ENCODE data around the gene KLHL14.
"Not testable (repeated sequence)": the region's sequence is repeated elsewhere in the genome, so short reads cannot be mapped to it uniquely, and the experiment has no call there.

Gene KLHL14

DNA sequence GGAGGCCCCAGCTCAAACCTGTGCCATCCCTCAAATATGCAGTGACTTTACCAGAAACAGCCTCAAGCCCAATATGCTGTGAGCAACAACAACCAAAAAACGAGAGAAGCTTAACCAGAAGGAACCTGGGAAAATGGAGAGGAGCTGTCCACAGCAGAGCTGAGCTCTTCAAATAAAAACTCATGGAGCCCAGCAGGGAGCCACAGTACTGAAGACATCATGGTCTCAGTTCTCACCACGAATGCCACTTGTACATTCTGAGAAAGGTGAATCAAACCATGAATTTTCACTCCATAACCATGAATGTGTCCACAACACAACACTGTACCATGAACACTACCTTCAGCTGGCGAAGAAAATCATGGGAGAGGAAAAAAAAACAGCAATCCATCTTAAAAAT lies 50.5 kb downstream of the KLHL14 start:
- DNase-seq (ENCODE audit: low spot score) = no peak

DNA sequence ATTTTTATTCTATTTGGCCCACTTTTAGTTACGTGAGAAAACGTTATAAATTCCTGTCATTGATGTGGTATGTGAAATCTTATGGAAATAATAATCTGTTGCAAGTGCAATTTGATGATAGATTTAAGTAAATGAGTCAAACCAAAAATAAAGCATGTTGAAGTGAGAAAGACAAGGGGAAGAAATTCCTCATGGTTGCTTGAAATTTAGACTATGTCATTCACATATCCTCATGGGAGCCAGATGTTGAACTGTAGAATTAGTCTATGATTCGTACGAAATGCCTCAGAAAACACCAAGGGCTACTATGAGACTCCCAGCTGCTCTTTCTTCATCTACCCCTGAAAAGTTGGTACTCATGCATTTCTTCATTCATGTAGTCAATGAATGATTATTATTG lies 55.7 kb downstream of the KLHL14 start:
- no peak for DNase-seq (ENCODE audit: low spot score)

DNA sequence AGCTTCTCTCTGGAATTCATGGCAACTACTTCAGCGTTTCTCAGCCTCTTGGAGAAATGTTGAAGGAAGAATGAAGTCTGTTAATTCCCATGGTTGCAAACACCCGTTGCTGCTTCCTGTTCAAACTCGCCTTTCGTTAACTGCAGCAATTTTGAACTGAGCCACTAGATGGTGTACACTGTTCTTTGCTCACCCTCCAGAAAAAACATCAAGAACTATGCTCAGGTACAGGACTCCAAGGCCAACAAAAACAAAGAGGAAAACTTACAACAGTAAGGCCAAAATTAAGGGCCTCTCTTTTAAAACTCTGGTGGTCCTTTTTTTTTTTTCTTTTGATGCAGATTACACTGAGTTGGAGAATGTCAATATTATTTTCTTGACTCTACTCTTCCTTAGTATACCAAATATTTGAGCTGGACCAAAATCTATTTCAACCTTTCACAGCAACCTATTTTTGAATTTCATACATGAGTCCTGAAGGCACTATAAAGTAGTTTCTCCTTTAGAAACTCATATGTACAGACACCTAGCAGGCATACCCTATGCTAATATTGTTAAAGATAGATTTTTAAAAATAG lies 58.2 kb downstream of the KLHL14 start:
- no peak for DNase-seq (ENCODE audit: low spot score)

DNA sequence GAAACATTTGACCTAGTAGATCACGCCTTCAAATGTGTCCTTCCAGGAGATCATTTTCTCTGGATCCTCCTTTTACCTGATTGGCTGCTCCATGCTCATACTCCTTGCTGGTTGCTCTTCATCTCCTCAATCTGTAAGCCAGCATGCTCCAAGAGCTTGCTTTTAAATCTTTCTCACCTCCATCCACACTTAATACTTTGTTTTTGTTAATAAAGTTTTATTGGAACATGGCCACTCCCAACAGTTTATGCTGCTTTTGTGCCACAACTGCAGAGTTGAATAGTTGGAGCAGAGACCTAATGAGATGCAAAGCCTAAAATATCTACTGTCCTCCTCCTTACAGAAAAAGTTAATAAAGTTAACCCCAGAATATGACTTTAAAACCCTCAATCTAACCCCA lies 60.0 kb downstream of the KLHL14 start:
- no peak for DNase-seq (ENCODE audit: low spot score)

DNA sequence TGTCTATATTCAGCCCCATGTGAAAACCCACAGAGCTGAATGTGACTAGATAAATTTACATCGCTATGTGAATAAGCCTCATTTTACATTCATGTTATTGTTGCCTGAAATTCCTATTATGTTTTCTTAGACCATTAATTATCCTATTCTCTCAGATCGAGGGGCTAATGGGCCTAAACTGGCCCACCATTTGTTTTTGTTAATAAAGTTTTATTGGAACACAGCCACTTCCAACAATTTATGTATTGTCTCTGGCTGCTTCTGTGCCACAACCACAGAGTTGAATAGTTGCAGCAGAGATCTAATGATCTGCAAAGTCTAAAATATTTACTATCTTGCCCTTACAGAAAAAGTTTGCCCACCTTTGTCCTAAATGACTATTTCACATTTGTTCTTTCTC lies 61.0 kb downstream of the KLHL14 start:
- DNase-seq (ENCODE audit: low spot score) = no peak

DNA sequence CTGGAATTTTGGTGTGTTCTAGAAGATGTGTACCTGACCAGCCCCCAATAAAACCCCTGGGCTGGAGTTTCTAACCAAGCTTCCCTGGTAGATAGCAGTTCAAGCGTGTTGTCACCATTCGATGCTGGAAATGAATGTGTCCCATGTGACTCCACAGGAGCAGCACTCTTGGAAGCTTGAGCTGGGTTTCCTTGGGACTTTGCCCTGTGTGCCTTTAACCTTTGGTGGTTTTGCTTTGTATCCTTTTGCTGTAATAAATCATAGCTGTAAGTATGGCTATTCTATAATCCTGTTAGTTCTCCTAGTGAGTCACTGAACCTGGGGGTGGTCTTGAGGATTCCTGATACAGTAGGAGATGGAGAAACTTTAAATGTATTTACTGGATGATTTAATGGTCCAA lies 65.2 kb downstream of the KLHL14 start:
- no peak for DNase-seq (ENCODE audit: low spot score)

DNA sequence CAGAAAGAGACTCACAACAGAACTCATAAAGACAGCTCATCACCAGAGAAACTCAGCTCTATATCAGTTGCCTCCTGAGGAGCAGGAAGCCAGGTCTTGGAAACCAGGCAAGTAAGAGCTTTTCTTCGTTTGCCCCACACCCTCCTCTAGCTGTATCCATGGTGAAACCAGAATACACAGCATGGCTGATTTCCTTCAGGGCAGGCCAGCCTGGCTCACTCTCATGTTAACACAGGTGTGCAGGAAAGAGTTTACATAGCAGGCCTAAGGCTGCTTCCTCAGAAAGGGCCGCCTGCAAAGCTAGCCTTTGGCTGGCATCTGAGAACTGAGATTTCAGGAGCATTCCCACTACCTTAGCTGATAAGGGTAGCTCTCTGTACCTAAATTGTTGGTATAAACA lies 65.7 kb downstream of the KLHL14 start:
- no peak for DNase-seq (ENCODE audit: low spot score)

DNA sequence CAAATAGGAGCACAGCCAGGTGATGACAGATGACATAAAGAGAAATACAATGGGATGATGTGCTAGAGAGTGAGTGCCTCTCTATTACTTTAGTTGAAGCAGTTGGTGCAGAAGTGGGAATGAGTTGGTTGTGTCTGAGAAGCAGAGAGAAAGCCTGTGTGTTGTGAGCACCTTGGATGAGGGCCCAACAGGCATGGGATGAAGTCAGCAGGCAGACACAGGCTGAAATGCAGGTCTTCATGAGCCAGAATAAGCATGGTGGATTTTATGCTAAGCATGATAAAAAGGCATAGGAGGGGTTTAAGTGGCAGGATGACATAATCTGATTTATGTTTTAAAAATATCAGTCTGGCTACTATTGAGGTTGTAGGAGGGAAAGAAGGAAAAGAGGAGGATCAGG lies 71.5 kb downstream of the KLHL14 start:
- DNase-seq (ENCODE audit: low spot score) = no peak

DNA sequence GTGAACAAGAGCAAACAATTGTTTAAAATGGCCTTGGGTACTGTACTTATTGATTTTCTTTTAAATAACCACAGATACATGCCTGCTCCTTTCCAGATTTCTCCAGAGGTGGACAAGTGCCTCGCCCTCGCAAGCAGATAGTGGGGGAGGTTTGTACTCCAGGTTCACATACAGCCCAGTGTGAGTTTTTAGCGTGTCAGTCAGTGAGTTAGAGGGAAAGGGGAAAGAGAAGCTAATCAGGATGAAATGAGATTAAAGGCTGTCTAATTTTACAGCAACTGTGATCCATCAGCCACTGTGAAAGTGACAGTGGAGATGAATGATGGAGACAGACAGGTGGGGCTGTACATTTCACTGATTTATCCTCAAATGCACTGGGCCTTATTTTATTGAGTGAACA lies 74.7 kb downstream of the KLHL14 start:
- DNase-seq (ENCODE audit: low spot score) = no peak

DNA sequence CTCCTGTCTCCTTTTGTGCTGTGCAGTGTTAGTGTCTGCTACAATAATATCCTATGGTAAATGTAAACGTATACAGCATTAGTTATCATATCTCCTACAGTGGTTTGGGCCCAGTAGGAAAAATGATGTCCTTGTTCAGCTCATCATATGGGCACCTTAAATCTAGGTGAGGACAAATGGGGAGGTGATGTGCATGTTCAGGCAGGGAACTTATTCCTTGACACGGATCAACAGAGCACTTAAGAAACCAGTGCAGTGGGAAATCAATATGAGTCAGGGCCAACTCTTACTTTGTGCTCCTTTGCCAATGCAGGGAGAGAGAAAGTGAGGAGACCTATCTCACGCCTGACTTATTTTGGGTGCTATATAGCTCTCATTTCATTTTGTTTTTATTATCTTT lies 76.4 kb downstream of the KLHL14 start:
- DNase-seq (ENCODE audit: low spot score) = no peak

DNA sequence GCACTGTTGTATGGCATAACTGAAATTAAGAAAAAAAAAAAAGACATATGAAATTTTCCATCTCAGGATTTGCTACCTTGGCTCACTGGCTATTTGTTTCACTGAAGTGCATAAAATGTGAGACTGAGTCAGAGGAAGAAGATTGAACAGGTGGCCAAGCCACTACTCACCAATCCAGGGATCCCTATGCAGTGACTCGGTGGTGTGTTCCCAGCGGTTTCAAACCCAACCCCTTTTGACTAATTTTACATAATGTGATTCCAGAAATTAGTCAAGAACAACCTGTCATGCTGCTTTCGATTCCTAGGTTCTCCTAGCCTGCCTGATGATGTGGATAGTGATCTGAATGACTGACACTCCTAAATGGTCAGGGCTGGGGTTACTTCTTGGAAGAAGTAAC lies 77.3 kb downstream of the KLHL14 start:
- DNase-seq (ENCODE audit: low spot score) = no peak

DNA sequence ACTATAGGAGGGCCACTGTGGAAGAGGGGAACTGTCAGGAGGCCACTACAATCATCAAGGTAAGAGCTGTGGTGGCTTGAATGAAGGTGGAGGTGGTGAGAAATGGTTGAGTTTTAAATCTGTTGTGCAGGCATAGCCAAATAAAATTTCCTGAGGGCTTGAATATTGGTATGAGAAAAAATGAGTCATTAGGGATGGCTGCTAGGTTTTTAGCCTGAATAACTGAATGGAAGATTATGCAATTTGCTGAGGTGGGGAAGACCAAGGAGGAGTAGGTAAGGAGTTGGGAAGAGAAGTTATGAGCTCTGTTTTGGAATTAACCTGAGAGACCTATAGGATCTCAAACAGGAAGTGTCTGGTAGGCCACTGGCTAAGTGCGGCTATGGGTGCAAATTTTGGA lies 84.0 kb downstream of the KLHL14 start:
- no peak for DNase-seq (ENCODE audit: low spot score)

DNA sequence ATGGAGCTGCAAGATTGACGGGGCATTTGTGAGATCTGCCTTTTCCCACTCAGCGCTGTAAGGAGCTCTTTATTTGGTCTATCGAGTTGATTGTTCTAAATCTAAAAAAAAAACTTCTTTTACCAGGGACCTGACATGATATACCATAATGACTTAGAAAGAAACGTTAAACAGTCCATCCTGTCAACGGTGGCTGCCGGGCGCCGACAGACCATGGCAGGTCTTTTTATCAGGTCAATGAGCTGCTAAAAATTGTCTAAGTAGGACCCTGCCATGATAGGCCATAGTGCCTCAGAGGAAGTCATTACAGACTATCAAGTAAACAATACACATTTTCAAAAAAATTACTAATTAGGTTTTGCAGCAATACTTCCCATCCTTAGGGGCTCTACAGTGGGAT lies 87.9 kb downstream of the KLHL14 start:
- DNase-seq (ENCODE audit: low spot score) = no peak

DNA sequence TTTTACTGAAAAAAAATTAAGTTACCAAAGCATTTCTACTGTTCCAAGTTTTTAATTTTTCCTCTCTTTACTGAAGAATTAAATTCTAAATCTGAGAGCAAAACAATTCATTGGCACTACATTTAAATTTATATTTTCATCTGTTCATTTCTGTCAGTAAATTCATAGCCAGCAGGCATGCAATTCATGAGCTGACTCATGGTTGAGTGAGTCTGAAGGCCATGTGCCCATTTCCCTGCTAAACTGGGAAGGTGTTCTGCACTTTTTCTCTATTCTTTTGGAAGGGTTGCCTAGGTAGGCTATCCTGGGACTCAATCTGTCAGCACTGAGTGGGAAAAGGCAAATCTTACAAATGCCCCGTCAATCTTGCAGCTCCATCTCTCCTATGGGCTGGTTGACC lies 88.7 kb downstream of the KLHL14 start:
- no peak for DNase-seq (ENCODE audit: low spot score)

DNA sequence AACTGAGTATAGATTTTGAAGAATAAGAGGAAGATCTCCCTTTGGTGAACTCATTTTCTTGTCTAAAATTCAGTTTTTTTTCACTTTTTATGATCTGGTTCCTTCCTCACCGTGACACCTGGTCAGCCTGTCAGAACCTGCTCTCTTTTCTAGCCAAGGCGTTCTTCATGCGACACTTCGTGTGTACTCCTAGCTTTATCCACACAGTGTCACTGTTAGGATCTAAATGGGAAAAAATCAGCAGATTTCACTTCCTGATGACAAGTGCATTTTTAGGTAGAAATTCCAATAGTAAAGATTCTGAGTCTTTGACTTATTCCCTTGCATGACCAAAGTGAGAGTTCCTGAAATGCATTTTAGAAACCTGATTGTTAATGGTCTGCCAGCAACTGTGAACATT lies 89.8 kb downstream of the KLHL14 start:
- DNase-seq (ENCODE audit: low spot score) = no peak

DNA sequence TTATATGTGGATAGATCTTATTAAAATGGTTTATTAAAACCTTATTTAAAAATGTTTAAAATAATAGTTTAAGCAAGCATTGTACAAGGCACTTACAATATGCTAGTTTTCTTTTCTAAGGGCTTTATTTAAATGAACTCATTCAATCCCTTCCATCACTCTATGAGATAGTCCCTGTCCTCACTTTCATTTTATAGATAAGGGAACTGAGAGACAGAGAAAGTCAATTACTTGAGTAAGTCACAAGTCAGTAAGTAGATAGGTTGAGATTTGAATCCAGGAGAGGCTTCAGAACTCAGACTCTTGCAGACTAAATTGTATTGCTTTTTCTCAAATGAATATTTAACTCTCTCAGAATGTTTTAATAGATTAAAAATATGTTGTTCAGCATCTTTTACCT lies 95.2 kb downstream of the KLHL14 start:
- DNase-seq (ENCODE audit: low spot score) = no peak

DNA sequence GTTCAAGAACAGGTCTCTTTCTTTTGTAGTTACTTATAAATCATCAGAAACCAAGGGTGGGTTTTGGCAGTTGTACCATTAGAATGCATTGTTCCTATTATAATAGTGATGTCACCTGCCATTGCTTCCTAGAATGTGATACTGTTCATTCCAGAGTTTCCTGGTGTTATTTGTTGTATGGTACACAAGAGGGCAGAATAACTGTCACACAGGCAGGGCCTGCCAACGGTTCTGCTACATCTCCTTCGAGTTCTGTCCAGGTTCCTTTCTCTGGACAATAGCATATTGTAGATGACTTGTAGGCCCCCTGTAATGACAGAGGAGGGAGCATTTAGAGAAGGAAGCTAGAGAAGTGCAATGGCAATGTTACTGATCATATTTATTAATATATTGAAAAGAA lies 98.3 kb downstream of the KLHL14 start:
- no peak for DNase-seq (ENCODE audit: low spot score)

DNA sequence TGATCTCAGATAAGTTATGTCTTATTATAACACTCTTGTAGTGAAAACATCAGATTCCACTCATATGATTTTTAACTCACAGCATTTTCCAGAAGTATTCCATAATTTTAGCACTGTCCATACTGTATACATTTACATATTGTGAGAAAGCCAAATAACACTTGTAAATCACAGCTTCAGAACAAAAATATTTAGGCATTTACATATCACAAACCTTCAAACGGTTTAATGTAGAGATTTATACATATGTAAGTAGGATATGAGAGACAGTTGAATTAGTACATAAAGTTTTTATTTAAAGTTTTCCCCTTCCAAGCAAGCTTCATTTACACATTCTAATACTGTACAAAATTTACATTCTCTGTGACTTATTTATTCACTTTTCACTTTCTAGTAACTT lies 100.4 kb downstream of the KLHL14 start:
- no peak for DNase-seq (ENCODE audit: low spot score)

DNA sequence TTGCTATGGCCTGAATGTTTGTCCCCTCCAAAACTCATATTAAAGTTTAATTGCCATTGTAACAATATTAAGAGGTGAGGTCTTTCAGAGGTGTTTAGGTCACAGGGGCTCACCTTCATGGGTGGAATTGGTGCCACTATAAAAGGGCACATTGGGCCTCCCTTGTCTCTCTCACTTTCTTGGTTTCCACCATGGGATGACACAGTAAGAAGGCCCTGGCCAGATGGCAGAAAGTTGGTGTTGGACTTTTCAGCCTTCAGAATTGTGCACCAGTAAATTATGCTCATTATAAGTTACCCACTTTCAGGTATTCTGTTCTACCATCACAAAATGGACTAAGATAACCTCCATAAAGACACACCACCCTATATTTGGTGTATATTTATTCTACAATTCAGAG lies 102.1 kb downstream of the KLHL14 start:
- DNase-seq (ENCODE audit: low spot score) = no peak

DNA sequence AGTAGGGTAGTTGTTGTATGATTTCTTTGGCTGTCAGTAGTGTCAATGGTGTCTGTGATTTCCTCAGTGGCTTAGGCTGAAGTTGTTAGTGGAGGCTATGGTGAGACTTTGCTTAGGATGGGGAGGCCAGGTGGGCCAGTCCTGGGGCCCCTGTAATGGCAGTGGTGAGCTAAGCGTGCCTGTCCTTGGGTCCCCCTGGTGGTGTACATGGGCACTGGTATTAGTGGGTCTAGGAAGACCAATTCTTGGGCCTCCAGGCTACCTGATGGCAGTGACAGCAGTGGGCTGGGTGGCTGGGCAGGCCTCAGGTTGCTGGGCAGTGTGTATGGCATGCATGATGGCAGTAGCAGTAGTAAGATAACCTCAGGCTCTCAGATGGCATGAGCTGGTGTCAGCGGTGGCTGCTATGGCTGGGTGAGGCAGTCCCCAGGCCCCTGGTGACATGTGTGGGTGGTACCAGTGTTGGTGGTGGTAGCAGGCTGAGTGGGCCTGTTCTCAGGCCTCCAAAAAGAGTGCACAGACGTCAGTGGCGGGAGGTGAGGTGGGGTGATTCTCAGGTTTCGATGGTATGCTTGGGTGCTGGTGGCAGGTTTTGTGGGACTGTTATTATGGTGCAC lies 103.2 kb downstream of the KLHL14 start:
- DNase-seq (ENCODE audit: low spot score) = no peak

DNA sequence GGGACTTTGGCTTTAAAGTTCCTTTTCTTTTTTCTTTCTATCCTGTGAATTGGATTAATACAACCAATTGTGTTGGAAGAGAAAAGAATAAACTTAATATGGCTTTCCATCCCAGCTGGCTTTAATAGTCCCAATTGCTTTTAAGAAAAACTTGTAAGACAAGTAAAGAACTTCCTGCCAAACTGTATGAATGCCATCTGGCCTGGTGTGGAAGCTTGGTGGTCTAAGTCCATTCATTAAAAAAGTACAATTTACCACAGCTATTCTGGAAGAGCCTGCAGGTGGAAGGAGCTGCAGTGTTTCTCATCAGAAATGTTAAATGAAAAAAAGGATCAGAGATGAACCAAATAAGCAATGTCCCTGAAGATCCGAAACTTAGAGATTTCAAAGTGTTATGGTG lies 103.9 kb downstream of the KLHL14 start:
- DNase-seq (ENCODE audit: low spot score) = no peak

DNA sequence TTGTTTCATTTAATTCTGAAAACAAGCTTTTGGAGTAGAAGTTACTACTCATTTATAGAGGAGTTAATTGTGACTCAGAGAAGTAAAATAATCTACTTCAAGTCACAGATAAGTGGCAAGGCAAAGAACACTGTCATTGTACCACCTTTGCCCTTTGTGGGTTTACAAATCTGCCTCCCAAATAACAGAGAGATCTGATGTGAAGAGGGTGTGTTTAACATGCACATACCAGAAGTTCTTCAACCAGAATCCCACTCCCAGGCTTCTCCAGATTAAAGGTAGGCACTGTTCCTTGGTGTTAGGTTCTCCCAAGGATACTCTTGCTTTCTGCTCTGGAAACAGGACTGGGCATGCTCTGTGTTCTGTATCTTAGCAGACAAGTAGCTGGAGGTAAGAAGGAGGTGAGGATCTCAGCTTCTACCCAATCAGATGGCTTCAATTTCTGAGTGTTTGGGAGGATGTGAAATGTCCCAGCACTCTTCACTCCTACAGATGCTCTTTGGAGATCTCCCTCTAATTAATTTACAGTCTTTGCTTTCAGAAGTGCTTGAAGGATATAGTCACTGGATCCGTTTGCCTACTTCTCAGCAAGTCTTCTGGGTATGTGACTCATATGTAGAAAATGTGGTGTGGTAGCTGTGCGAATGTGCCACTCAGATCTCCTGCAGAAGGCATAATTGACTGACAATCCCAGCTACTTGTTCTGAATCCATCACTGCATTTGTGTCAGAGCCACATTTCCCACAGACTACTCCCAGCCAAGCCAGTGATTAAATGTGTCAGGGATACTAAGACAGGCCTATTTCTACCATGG lies 111.1 kb downstream of the KLHL14 start:
- DNase-seq (ENCODE audit: low spot score) = no peak

DNA sequence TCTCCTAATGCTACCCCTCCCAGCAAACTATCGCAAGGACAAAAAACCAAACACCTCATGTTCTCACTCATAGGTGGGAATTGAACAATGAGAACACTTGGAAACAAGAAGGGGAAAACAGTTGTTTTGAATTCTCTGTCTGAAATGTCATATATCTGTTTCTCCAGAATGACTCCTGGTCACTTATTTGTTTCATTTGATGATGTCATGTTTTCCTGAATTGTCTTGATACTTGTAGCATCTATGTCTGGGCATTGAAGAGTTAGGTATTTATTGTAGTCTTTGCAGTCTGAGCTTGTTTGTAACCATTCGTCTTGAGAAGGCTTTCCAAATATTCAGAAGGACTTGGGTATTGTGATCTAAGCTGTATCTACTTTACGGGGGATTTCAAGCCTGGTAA lies 118.3 kb downstream of the KLHL14 start:
- DNase-seq (ENCODE audit: low spot score) = not testable (repeated sequence)

DNA sequence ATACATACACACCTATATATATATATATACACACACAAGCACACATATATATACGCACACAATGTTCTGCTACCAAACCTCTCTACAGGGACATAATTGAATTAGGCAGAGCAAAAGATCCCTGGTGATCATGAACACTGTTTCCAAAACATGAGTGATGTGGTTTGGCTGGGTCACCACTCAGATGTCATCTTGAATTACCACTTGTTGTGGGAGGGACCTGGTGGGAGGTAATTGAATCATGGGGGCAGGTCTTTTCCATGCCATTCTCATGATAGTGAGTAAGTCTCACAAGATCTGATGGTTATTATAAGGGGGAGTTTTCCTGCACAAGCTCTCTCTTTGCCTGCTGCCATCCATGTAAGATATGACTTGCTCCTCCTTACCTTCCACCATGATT lies 135.2 kb downstream of the KLHL14 start:
- DNase-seq (ENCODE audit: low spot score) = not testable (repeated sequence)

Data from CD4-positive, alpha-beta T cell treated with Interleukin-6 at 100 ng/mL for 8 hours (primary cell).